Neural progenitor cell (in vitro differentiated cells): Measurements from ENCODE around the gene SLC30A2. TPM values are rescaled to one million over a fixed set of nuclear protein-coding genes. Genes with fewer than 3 reads are reported as not detected.
A peak's percentile ranks its signal among the peaks of the same experiment; 100 is the strongest.

ENCODE experiments used
- DNase-seq: peaks from one replicate; pipeline ENCODE4 v3.0.0-alpha.2; 2016; ENCODE audit warnings: low spot score
- H2AFZ ChIP-seq: fragments of 200-600 bp; sonication (generic); replicated peaks from 2 replicates; pipeline ENCODE4 v1.6.1; 2016; ENCODE audit warnings: antibody characterized with exemption
- H3F3A ChIP-seq: fragments of 200-600 bp; sonication (generic); 2 replicates; pipeline ENCODE4 v1.6.1; 2016; ENCODE audit warnings: antibody characterized with exemption, low read depth
- H3K27ac ChIP-seq: fragments of 200-600 bp; sonication (generic); 2 replicates; pipeline ENCODE4 v1.5.1; 2016; ENCODE audit warnings: mild to moderate bottlenecking
- H3K27me3 ChIP-seq: fragments of 200-600 bp; sonication (generic); 2 replicates; pipeline ENCODE4 v1.6.1; 2016; ENCODE audit warnings: mild to moderate bottlenecking, moderate library complexity
- H3K36me3 ChIP-seq: fragments of 200-600 bp; sonication (generic); 2 replicates; pipeline ENCODE4 v1.5.1; 2016
- H3K4me1 ChIP-seq: fragments of 200-600 bp; sonication (generic); 2 replicates; pipeline ENCODE4 v1.6.1; 2016; ENCODE audit warnings: mixed run types
- H3K4me2 ChIP-seq: fragments of 200-600 bp; sonication (generic); 2 replicates; pipeline ENCODE4 v1.6.1; 2016
- H3K4me3 ChIP-seq: fragments of 200-600 bp; sonication (generic); 2 replicates; pipeline ENCODE4 v1.5.1; 2016
- H3K79me2 ChIP-seq: fragments of 200-600 bp; sonication (generic); 2 replicates; pipeline ENCODE4 v1.6.1; 2016; ENCODE audit warnings: low read depth
- H3K9ac ChIP-seq: fragments of 200-600 bp; sonication (generic); 2 replicates; pipeline ENCODE4 v1.6.1; 2016
- H3K9me3 ChIP-seq: fragments of 200-600 bp; sonication (generic); 2 replicates; pipeline ENCODE4 v1.5.1; 2016; ENCODE audit warnings: low read depth
- H4K20me1 ChIP-seq: fragments of 200-600 bp; sonication (generic); 2 replicates; pipeline ENCODE4 v1.6.1; 2016; ENCODE audit warnings: low read depth
- H3K27ac Mint-ChIP-seq: 3 replicates; pipeline ENCODE4 v1.8.0; 2021; ENCODE audit warnings: mixed read lengths
- H3K27me3 Mint-ChIP-seq: 2 replicates; pipeline ENCODE4 v1.8.0; 2022; ENCODE audit warnings: low read depth, mild to moderate bottlenecking, inconsistent platforms, moderate library complexity, mixed read lengths; ENCODE audit not compliant: insufficient read depth
- H3K36me3 Mint-ChIP-seq: 3 replicates; pipeline ENCODE4 v1.8.0; 2021; ENCODE audit warnings: mixed read lengths
- H3K4me1 Mint-ChIP-seq: 3 replicates; pipeline ENCODE4 v1.8.0; 2021; ENCODE audit warnings: mixed read lengths
- H3K4me3 Mint-ChIP-seq: 3 replicates; pipeline ENCODE4 v1.8.0; 2021; ENCODE audit warnings: mild to moderate bottlenecking, moderate library complexity, mixed read lengths
- H3K9me3 Mint-ChIP-seq: 3 replicates; pipeline ENCODE4 v1.8.0; 2020; ENCODE audit warnings: mixed read lengths
- EZH2 ChIP-seq: fragments of 200-600 bp; sonication (generic); IDR thresholded peaks from 2 replicates; pipeline ENCODE4 v1.6.1; 2017; ENCODE audit warnings: antibody characterized with exemption, mild to moderate bottlenecking, moderate library complexity
- EZH2phosphoT487 ChIP-seq: fragments of 200-600 bp; sonication (generic); IDR thresholded peaks from 2 replicates; pipeline ENCODE4 v1.6.1; 2017; ENCODE audit warnings: antibody characterized with exemption
- total RNA-seq: library from RNA; depleted of rRNA; stranded (reverse); fragments of >200 nt; gene quantifications from 2 replicates; pipeline ENCODE4 v1.2.3, GENCODE V29; 2015; ENCODE audit warnings: low replicate concordance
- TF ChIP-seq, protein P1 (sequence below): fragments of 200-600 bp; sonication (generic); IDR thresholded peaks from 2 replicates; pipeline ENCODE4 v1.5.1; 2017; ENCODE audit warnings: antibody characterized with exemption, mild to moderate bottlenecking

SLC30A2 gene
- total RNA-seq, 1 donor from 2014 or later: not detected

DNA sequence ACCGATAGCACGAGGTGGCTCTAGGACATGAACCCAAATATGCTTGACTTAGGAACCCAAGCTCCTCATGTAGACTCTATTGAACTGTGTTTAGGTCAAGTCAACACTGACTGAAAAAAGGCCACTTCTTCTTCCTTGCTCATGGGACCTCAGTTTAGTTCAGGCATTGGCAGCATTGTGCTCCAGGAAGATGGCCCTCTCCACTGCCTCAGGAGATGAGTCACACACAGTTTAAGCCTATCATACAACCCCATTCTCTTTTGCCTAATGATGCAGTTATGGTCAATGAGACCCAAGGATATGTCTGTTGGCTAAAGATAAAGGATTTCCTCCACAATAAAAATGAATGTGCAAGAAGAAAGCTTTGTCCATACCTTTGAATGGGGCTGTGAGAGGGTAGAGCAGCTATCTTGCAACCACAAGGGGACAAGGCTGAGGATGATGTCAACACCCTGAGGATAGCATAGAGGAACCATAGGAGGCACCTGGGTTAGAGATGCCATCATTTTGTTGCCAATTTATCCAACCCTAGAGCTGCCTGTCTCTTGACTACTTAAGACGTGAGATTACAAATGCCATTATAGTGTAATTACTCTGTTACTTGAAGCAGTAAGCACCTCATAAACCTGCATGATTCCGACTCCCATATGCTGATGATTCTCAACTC, 24.5 kb upstream of the SLC30A2 start:
- no peak overlapping the region for H3K27ac Mint-ChIP-seq
- TF ChIP-seq EZH2 (no peak), EZH2phosphoT487 (no peak)
- TF ChIP-seq, protein P1, sequence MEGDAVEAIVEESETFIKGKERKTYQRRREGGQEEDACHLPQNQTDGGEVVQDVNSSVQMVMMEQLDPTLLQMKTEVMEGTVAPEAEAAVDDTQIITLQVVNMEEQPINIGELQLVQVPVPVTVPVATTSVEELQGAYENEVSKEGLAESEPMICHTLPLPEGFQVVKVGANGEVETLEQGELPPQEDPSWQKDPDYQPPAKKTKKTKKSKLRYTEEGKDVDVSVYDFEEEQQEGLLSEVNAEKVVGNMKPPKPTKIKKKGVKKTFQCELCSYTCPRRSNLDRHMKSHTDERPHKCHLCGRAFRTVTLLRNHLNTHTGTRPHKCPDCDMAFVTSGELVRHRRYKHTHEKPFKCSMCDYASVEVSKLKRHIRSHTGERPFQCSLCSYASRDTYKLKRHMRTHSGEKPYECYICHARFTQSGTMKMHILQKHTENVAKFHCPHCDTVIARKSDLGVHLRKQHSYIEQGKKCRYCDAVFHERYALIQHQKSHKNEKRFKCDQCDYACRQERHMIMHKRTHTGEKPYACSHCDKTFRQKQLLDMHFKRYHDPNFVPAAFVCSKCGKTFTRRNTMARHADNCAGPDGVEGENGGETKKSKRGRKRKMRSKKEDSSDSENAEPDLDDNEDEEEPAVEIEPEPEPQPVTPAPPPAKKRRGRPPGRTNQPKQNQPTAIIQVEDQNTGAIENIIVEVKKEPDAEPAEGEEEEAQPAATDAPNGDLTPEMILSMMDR: no peak
- Histone ChIP-seq H3K9ac (no peak overlapping the region), H3K4me2 (no peak overlapping the region), H3K27ac (no peak overlapping the region), H2AFZ (no peak overlapping the region), H3K4me1 (no peaks in the 10 kb centered on the region), H3K4me3 (no peak overlapping the region), H3F3A (no peaks in the 10 kb centered on the region), H3K27me3 (no peaks in the 10 kb centered on the region), H3K36me3 (no peaks in the 10 kb centered on the region), H3K79me2 (no peaks in the 10 kb centered on the region), H3K9me3 (no peaks in the 10 kb centered on the region), H4K20me1 (no peaks in the 10 kb centered on the region)
- H3K9me3 Mint-ChIP-seq: no peaks in the 10 kb centered on the region
- peaks cover 10% of the 10 kb centered on the region for H3K27me3 Mint-ChIP-seq
- H3K36me3 Mint-ChIP-seq: no peaks in the 10 kb centered on the region
- peaks cover 4% of the 10 kb centered on the region for H3K4me1 Mint-ChIP-seq
- no peak overlapping the region for H3K4me3 Mint-ChIP-seq
- no peak for DNase-seq

DNA sequence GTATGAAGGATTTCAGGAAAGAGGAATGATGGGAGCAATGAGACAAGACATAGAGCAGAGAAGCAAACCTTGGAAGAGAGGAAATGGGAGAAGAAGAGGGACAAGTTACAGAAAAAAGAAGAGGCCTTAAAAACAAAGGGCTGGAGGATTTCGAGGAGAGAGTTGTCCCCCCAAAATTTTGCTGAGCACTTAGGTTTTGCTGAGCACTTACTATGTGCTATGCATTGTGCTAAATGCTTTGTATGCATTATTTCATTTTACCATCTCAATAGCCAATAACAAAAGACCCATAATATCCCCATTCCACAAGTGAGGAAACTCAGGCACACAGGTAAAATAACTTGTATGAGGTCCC, 24.0 kb upstream of the SLC30A2 start:
- DNase-seq: no peak
- Histone ChIP-seq H3K4me3 (no peak overlapping the region), H2AFZ (no peak overlapping the region), H3K79me2 (no peaks in the 10 kb centered on the region), H3K27me3 (no peaks in the 10 kb centered on the region), H3F3A (no peaks in the 10 kb centered on the region), H4K20me1 (no peaks in the 10 kb centered on the region), H3K4me2 (no peak overlapping the region), H3K9ac (no peak overlapping the region), H3K4me1 (no peaks in the 10 kb centered on the region), H3K36me3 (no peaks in the 10 kb centered on the region), H3K9me3 (no peaks in the 10 kb centered on the region), H3K27ac (no peak overlapping the region)
- no peaks in the 10 kb centered on the region for H3K9me3 Mint-ChIP-seq
- peaks cover 4% of the 10 kb centered on the region for H3K4me1 Mint-ChIP-seq
- peaks cover 11% of the 10 kb centered on the region for H3K27me3 Mint-ChIP-seq
- TF ChIP-seq EZH2 (no peak), EZH2phosphoT487 (no peak)
- TF ChIP-seq, protein P1: no peak
- H3K27ac Mint-ChIP-seq: no peak overlapping the region
- H3K36me3 Mint-ChIP-seq: no peaks in the 10 kb centered on the region
- H3K4me3 Mint-ChIP-seq: no peak overlapping the region

DNA sequence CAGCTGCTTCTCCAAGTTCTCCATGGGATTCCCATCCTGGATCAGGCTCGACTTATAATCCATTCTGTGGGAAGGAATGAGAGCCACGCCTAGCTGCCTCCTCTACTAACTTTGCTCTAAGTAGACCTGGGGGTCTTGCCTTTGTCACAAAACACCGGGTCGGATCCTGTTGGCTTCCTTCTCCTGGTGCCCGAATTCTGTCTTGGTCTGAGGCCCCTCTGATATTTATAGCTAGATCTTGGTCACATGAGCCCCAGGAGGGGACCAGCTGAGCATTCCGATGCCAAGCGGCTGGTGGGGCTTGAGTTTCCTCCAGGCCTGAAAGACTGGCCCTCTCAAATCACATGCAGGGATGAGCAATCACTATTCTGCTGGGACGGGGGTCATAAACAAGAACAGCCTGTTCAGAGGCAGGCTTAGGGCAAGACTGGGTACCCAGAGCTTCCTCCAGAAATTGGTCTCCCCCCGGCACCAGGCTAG, 21.6 kb upstream of the SLC30A2 start, which contains the start of gene TRIM63:
Gene TRIM63, minus strand, starts transcription at position 199 of the 480 bp plus-strand sequence. Its CDS starts 136 bp downstream, at position 63.
- Histone ChIP-seq H3K79me2 (no peaks in the 10 kb centered on the region), H3K4me2 (no peak within 1 kb of the TSS), H3K9me3 (no peaks in the 10 kb centered on the region), H3K9ac (no peak within 1 kb of the TSS), H3K4me1 (no peaks in the 10 kb centered on the region), H3K27ac (no peak within 1 kb of the TSS), H3K27me3 (no peaks in the 10 kb centered on the region), H2AFZ (no peak within 1 kb of the TSS), H3F3A (no peaks in the 10 kb centered on the region), H4K20me1 (no peaks in the 10 kb centered on the region), H3K36me3 (no peaks in the 10 kb centered on the region), H3K4me3 (no peak within 1 kb of the TSS)
- H3K4me1 Mint-ChIP-seq: peaks cover 4% of the 10 kb centered on the region
- peak within 1 kb of the TSS; percentile 45 for H3K4me3 Mint-ChIP-seq
- no peak for DNase-seq
- no peaks in the 10 kb centered on the region for H3K9me3 Mint-ChIP-seq
- H3K27ac Mint-ChIP-seq: no peak within 1 kb of the TSS
- TF ChIP-seq, protein P1: no peak
- TF ChIP-seq EZH2phosphoT487: no peak
- no peak for TF ChIP-seq EZH2
- peaks cover 11% of the 10 kb centered on the region for H3K27me3 Mint-ChIP-seq
- no peaks in the 10 kb centered on the region for H3K36me3 Mint-ChIP-seq
